HG02798 (cell line): Measurements from ENCODE around the gene PSMB4.
A peak's percentile ranks its signal among the peaks of the same experiment; 100 is the strongest.
"Not testable (repeated sequence)": the region's sequence is repeated elsewhere in the genome, so short reads cannot be mapped to it uniquely, and the experiment has no call there.

Source experiments
- ATAC-seq: cut with Tn5 transposase; IDR thresholded peaks from one replicate; pipeline ENCODE4 v1.9.1; 2021; ENCODE audit warnings: mild to moderate bottlenecking; ENCODE audit not compliant: unreplicated experiment, poor library complexity

The PSMB4 gene

GRCh38 chr1:151435174-151435573 lies 35.8 kb downstream of the PSMB4 start:
- ATAC-seq: no peak

DNA sequence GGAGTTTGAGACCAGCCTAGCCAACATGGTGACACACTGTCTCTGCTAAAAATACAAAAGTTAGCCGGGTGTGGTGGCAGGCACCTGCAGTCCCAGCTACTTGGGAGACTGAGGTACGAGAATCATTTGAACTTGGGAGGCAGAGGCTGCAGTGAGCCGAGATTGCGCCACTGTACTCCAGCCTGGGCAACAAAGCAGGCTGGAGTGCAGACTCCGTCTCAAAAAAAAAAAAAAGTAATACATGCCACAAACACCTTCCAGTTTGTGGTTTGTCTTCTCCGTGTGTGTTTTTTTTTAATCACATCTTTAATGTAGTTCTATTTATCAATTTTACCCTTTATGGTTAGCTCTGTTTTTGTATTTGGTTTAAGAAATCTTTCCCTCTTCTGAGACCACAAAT lies 37.6 kb downstream of the PSMB4 start:
- ATAC-seq: no peak

DNA sequence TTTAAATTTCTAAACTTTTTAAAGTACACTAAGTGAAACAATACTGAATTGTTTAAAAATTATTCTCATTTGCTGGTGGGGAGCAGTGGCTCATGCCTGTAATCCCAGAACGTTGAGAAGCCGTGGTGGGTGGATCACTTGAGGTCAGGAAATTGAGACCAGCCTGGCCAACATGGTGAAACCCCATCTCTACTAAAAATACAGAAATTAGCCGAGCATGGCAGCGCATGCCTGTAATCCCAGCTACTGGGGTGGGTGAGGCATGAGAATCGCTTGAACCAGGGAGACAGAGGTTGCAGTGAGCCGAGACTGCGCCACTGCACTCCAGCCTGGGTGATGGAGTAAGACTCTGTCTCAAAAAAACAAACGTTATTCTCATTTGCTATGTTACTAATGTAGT lies 38.0 kb downstream of the PSMB4 start:
- ATAC-seq: not testable (repeated sequence)

DNA sequence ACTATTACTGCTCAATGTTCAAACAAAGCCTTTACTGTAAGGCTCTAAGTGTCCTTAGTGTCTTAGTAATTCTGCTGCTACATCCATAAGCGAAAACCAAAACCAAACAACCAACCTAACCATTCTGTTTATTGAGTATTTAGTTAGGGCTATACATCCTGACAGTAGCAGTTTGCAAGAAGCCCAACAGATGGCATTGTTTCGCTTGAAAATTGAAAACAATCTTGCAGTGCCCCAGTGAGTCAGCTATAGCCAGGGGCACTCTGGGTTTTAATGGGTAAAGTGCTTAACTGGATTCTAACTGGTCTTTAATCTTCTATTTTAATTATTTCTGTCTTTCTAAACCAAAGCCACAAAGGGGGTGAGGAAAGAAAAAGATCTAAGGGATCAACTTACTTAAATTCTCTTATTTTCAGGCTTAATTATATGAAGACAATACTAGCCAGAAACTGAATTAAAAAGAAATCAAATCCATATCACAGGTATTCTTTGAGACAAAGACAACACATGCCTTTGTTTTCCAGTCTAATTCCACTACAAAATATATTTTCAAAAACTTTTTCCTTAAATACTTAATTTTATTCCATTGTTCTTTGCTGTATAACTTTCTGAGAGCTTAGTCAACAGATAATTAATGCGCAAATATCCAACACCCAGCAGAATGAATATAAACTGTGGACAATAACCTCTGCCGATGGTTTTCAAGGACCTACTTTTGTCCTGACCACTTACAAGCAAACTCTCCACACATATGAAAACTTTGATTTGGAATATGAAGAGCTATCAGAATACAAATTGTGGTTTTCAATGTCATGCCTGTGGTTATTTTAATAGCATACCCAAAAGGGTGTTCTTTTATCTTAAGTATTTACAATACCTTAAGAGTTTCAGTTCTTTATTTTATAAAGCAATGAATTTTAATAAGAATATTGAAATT lies 44.7 kb downstream of the PSMB4 start:
- ATAC-seq: peak; percentile 71

GRCh38 chr1:151444783-151445177 lies 45.4 kb downstream of the PSMB4 start:
- no peak for ATAC-seq

GRCh38 chr1:151447696-151448095 lies 48.3 kb downstream of the PSMB4 start:
- ATAC-seq: no peak
